SW480 (cell line): Measurements from ENCODE around the gene WNT4.

ENCODE experiments used
- DNase-seq: peaks from one replicate; pipeline ENCODE4 v3.0.0-alpha.2; 2016; ENCODE audit warnings: low spot score

Gene WNT4

DNA sequence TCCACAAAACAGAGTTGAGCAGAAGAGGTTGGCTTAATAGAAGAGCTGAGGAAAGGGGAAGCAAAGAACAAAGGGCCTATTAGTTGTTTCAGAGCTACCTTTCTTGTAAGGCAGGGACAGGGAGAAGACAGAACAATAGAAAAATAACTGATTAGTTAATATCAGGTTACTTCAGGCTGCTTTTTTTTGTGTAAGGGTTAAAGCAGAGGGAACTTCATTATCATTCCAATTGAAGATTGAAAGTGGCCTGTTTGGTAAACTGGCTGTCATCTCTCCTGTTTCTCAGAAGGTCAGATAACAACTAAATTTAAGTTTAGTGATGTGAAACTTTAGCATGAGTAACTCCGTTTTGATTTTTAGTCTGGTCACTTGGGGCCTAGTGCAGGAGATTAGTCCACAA is 68.1 kb downstream of the WNT4 start:
- DNase-seq: no peak

DNA sequence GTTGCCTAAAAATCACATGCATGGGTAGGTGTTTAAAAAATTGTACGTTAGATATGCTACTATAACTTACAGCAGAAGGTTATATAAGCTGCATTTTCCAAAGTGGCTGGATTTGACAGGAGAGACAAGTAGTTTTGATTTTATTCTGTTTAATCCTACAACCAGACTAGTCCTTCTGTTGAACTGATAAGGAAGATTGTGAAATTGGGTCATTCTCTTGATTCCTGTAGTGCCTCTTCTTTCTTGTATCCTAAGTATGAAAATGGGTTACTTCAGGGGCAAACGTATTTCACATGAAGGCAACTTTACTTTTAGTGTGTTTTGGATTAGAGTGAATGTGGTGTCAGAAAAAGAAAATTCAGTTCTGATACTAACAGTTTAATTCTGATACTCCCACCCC is 71.4 kb downstream of the WNT4 start:
- DNase-seq: no peak
